Hematopoietic multipotent progenitor cell treated with erythropoietin and hydrocortisone succinate and interleukin-3 and kit ligand, for 15 days (in vitro differentiated cells): ENCODE data around the gene SYDE1.
"Not testable (repeated sequence)": the region's sequence is repeated elsewhere in the genome, so short reads cannot be mapped to it uniquely, and the experiment has no call there.

Source experiments
- DNase-seq: peaks from one replicate; pipeline ENCODE4 v3.0.0-alpha.2; 2015; ENCODE audit warnings: low spot score

Gene SYDE1

GRCh38 chr19:15107061-15108010, at the start of gene SYDE1:
SYDE1 (plus strand) TSS chr19:15107401; CDS start chr19:15107434, 33 bp downstream.
- DNase-seq: no peak

GRCh38 chr19:15062036-15062435, 45.2 kb upstream of the SYDE1 start:
- DNase-seq: no peak

- DNase-seq: not testable (repeated sequence)
Observed at GRCh38 chr19:15070386-15070785, 36.8 kb upstream of the SYDE1 start.

GRCh38 chr19:15072930-15073647, 34.1 kb upstream of the SYDE1 start:
- DNase-seq: no peak

GRCh38 chr19:15074371-15074770, 32.8 kb upstream of the SYDE1 start:
- DNase-seq: no peak

- no peak for DNase-seq
Observed at GRCh38 chr19:15075806-15076205, 31.4 kb upstream of the SYDE1 start.

GRCh38 chr19:15080002-15080401, 27.2 kb upstream of the SYDE1 start:
- not testable (repeated sequence) for DNase-seq

- DNase-seq: no peak
Observed at GRCh38 chr19:15081911-15082310, 25.3 kb upstream of the SYDE1 start, which contains the start of gene OR1I1. OR1I1 (plus strand) TSS chr19:15082211; CDS start chr19:15087066, 4,855 bp downstream.

- DNase-seq: no peak
Observed at GRCh38 chr19:15087182-15087581, 20.0 kb upstream of the SYDE1 start.

GRCh38 chr19:15091918-15092753, 15.1 kb upstream of the SYDE1 start:
- DNase-seq: peak; percentile 74

GRCh38 chr19:15093001-15093400, 14.2 kb upstream of the SYDE1 start:
- no peak for DNase-seq

- DNase-seq: no peak
Observed at GRCh38 chr19:15096223-15096622, 11.0 kb upstream of the SYDE1 start.

GRCh38 chr19:15097980-15098379, 9.2 kb upstream of the SYDE1 start:
- not testable (repeated sequence) for DNase-seq

- no peak for DNase-seq
Observed at GRCh38 chr19:15098460-15098859, 8.7 kb upstream of the SYDE1 start.

GRCh38 chr19:15099017-15099582, 8.1 kb upstream of the SYDE1 start:
- DNase-seq: no peak

GRCh38 chr19:15101479-15102082, 5.6 kb upstream of the SYDE1 start:
- DNase-seq: peak; percentile 54

GRCh38 chr19:15104003-15104402, 3.2 kb upstream of the SYDE1 start:
- no peak for DNase-seq

- DNase-seq: no peak
Observed at GRCh38 chr19:15104411-15104810, 2.8 kb upstream of the SYDE1 start.

- DNase-seq: no peak
Observed at GRCh38 chr19:15105044-15105443, 2.2 kb upstream of the SYDE1 start.

- no peak for DNase-seq
Observed at GRCh38 chr19:15108145-15108844, 1.1 kb downstream of the SYDE1 start.
